K562 (cell line): ENCODE results near the gene SERPINB7. TPM values are rescaled to one million over a fixed set of nuclear protein-coding genes. Genes with fewer than 3 reads are reported as not detected.

ENCODE experiments used
- ATAC-seq: fragments of 200-7000 bp; cut with Tn5 transposase; 3 replicates; pipeline ENCODE4 v1.9.1; 2020; ENCODE audit warnings: moderate library complexity
- BruUV-seq: library from RNA; stranded (reverse); fragments of 400-500 nt; replicated peaks from 2 replicates; lab custom pipeline; 2021; lab: Mats Ljungman, UMichigan
- CTCF ChIA-PET: fragments of 300-600 bp; formaldehyde crosslinking; extraction: SDS; loops from one replicate; lab custom pipeline; 2021; ENCODE audit warnings: low intra/inter-chr PET ratio; lab: Yijun Ruan, JAX
- POLR2A ChIA-PET: fragments of 300-600, 350-650 bp; sonication (Branson Sonifier 250); formaldehyde crosslinking; extraction: SDS; loops from one replicate; lab custom pipeline; 2021; ENCODE audit warnings: antibody characterized with exemption, inconsistent platforms; lab: Yijun Ruan, JAX
- DNase-seq, 4 experiments: peaks; one replicate each; pipeline versions ENCODE4 v3.0.0 to v3.0.0-alpha.2; 2011 to 2018; ENCODE audit warnings: low spot score in 3 of 4, mixed read lengths in 3 of 4; ENCODE audit errors: extremely low read depth in 1 of 4
- FAIRE-seq: peaks from 2 replicates; lab custom pipeline; 2011; peaks lifted over from hg19 to GRCh38; lab: Jason Lieb, UNC
- H2AFZ ChIP-seq: 2 replicates; pipeline ENCODE4 v1.6.0; 2011; ENCODE audit warnings: low read depth, low read length, control low read depth, inconsistent platforms
- H3K27ac ChIP-seq: fragments of 200-600 bp; 3 replicates; pipeline ENCODE4 v1.8.0; 2011; ENCODE audit warnings: low read depth, mild to moderate bottlenecking, control low read depth, inconsistent platforms, low read length, moderate library complexity, mixed read lengths; ENCODE audit errors: extremely low read depth
- H3K27me3 ChIP-seq, 2 experiments: fragments of 300-600 bp in 1 of 2; 2 replicates in 1 of 2; 3 replicates in 1 of 2; pipeline versions ENCODE4 v1.6.0 to v1.8.0; 2011; ENCODE audit warnings: inconsistent platforms in 2 of 2, low read length in 2 of 2, mild to moderate bottlenecking in 1 of 2, mixed read lengths in 1 of 2, moderate library complexity in 1 of 2; ENCODE audit not compliant: control insufficient read depth in 2 of 2, insufficient read depth in 2 of 2
- H3K36me3 ChIP-seq: fragments of 300-600 bp; 3 replicates; pipeline ENCODE4 v1.8.0; 2011; ENCODE audit warnings: mild to moderate bottlenecking, low read length, inconsistent platforms; ENCODE audit not compliant: control insufficient read depth, insufficient read depth
- H3K4me1 ChIP-seq, 2 experiments: fragments of 200-600 bp in 1 of 2; replicated peaks in 1 of 2; 2 replicates in 1 of 2; 3 replicates in 1 of 2; pipeline versions ENCODE4 v1.5.1 to v1.8.0; 2011; ENCODE audit warnings: inconsistent platforms in 2 of 2, low read length in 2 of 2, mild to moderate bottlenecking in 1 of 2, mixed read lengths in 1 of 2, moderate library complexity in 1 of 2; ENCODE audit not compliant: control insufficient read depth in 2 of 2, insufficient read depth in 2 of 2
- H3K4me2 ChIP-seq: 2 replicates; pipeline ENCODE4 v1.6.1; 2011; ENCODE audit warnings: low read length, control low read depth, inconsistent platforms, mixed read lengths; ENCODE audit not compliant: insufficient read depth
- H3K4me3 ChIP-seq: fragments of 200-600 bp; sonication (generic), shearing (Covaris generic); 2 replicates; pipeline ENCODE4 v1.5.1; 2016; ENCODE audit warnings: control low read depth, inconsistent platforms
- H3K79me2 ChIP-seq: fragments of 200-600 bp; 3 replicates; pipeline ENCODE4 v1.8.0; 2011; ENCODE audit warnings: low read length, inconsistent platforms; ENCODE audit not compliant: control insufficient read depth, insufficient read depth
- H3K9ac ChIP-seq, 2 experiments: 2 replicates each; pipeline versions ENCODE4 v1.6.0 to v1.6.1; 2011; ENCODE audit warnings: low read depth in 2 of 2, low read length in 2 of 2, control low read depth in 1 of 2, inconsistent platforms in 1 of 2, mild to moderate bottlenecking in 1 of 2, mixed read lengths in 1 of 2; ENCODE audit not compliant: insufficient read depth in 1 of 2
- H3K9me1 ChIP-seq: one replicate; pipeline ENCODE4 v1.6.0; 2011; ENCODE audit warnings: inconsistent platforms, mild to moderate bottlenecking, low read length, moderate library complexity; ENCODE audit not compliant: control insufficient read depth, insufficient read depth
- H3K9me3 ChIP-seq: replicated peaks from 2 replicates; pipeline ENCODE4 v1.5.1; 2011; ENCODE audit warnings: low read depth, low read length, inconsistent platforms; ENCODE audit not compliant: control insufficient read depth, insufficient read depth
- H4K20me1 ChIP-seq: replicated peaks from 2 replicates; pipeline ENCODE4 v1.6.1; 2011; ENCODE audit warnings: low read length, inconsistent platforms, mixed read lengths; ENCODE audit not compliant: control insufficient read depth, insufficient read depth
- ATF1 ChIP-seq, 2 experiments: fragments of 450-650 bp in 1 of 2; IDR thresholded peaks; 2 replicates each; pipeline ENCODE4 v1.6.1; 2016; ENCODE audit warnings: missing compliant biosample characterization in 1 of 2, missing genetic modification characterization in 1 of 2
- ILF3 ChIP-seq: fragments of 450-650 bp; IDR thresholded peaks from 2 replicates; pipeline ENCODE4 v1.6.1; 2018; ENCODE audit warnings: antibody characterized with exemption, mild to moderate bottlenecking, moderate library complexity, borderline replicate concordance
- MEF2A ChIP-seq: IDR thresholded peaks from 2 replicates; pipeline ENCODE4 v1.6.1; 2011; ENCODE audit warnings: low read depth, mild to moderate bottlenecking, low read length, moderate library complexity; ENCODE audit not compliant: control insufficient read depth
- MTA2 ChIP-seq: fragments of 450-650 bp; IDR thresholded peaks from 2 replicates; pipeline ENCODE4 v1.6.1; 2016; ENCODE audit warnings: low read depth
- NRF1 ChIP-seq, 2 experiments: fragments of 450-650 bp; IDR thresholded peaks in 1 of 2; conservative IDR thresholded peaks in 1 of 2; 2 replicates each; pipeline ENCODE4 v1.6.1; 2014; ENCODE audit warnings: mild to moderate bottlenecking in 2 of 2
- RAD51 ChIP-seq: fragments of 450-650 bp; IDR thresholded peaks from 2 replicates; pipeline ENCODE4 v1.7.1; 2016; ENCODE audit warnings: low read depth, mild to moderate bottlenecking, borderline replicate concordance
- RNF219 ChIP-seq: fragments of 250-450 bp; sonication (Bioruptor Pico); IDR thresholded peaks from 2 replicates; pipeline ENCODE4 v1.5.0; 2022; ENCODE audit warnings: mild to moderate bottlenecking
- ZKSCAN8 ChIP-seq: fragments of 200-800 bp; sonication (Bioruptor generic); IDR thresholded peaks from 2 replicates; pipeline ENCODE4 v1.6.1; 2016; ENCODE audit warnings: missing genetic modification characterization, missing compliant biosample characterization
- ZNF217 ChIP-seq: sonication (generic); formaldehyde crosslinking; IDR thresholded peaks from 2 replicates; pipeline ENCODE4 v1.8.0; 2022; ENCODE audit warnings: mild to moderate bottlenecking, missing genetic modification reagents
- in situ Hi-C: fragments of 300-500 bp; cut with MboI; formaldehyde crosslinking; loops from 4 replicates; pipeline ENCODE4 v1.15.0; 2018; ENCODE audit warnings: inconsistent platforms, mixed read lengths
- intact Hi-C: fragments of 100-400 bp; cut with micrococcal nuclease; formaldehyde crosslinking; loops from 2 replicates; pipeline ENCODE4 v1.14.2; 2022
- polyA plus RNA-seq, 8 experiments: library from polyadenylated mRNA; depleted of rRNA in 4 of 8; stranded (reverse) in 5 of 8; unstranded in 3 of 8; fragments of >200 nt; fragmentation: Nextera tagmentation in 2 of 8; fragmentation: Illumina TruSeq in 1 of 8; extraction: Ambion mirVana in 2 of 8; extraction: Trizol in 1 of 8; gene quantifications; 2 replicates each; pipeline versions ENCODE4 v1.2.1 to v1.2.3, GENCODE V29; 2011 to 2014; ENCODE audit warnings: inconsistent platforms in 1 of 8, missing spikeins in 1 of 8
- total RNA-seq, 7 experiments: library from RNA; depleted of rRNA in 6 of 7; stranded (reverse); fragments of >200 nt in 6 of 7; fragmentation: Illumina TruSeq in 2 of 7; extraction: Trizol in 2 of 7; gene quantifications; 2 replicates each; pipeline versions ENCODE4 v1.2.1 to v1.2.3, GENCODE V29; 2011 to 2021; ENCODE audit warnings: low replicate concordance in 1 of 7

Gene SERPINB7
- total and polyA plus RNA-seq, 9 of the 15 experiments (the other 6 are each of a cell fraction or from before 2014, with no cell fraction given): not detected

- in situ Hi-C loops: loop anchor here (25.0 kb wide), 1 partner anchor 818 kb away; no protein-coding TSS in a partner anchor
- no peak for ATAC-seq
- H3K9me1 ChIP-seq: no peaks in the 10 kb centered on the region
Measured at GRCh38 chr18:63829886-63830285, 54.7 kb downstream of the SERPINB7 start.

More at GRCh38 chr18:63829886-63830285, 54.7 kb downstream of the SERPINB7 start:
- no peaks in the 10 kb centered on the region for H3K4me1 ChIP-seq
- CTCF ChIA-PET: no interaction called here
- no peak overlapping the region for H3K4me2 ChIP-seq
- H3K4me3 ChIP-seq: no peak overlapping the region
- POLR2A ChIA-PET: no interaction called here
- TF ChIP-seq RAD51 (no peak), RNF219 (no peak), ZNF217 (CRISPR knock-in tag) (no peak), ATF1 (CRISPR knock-in tag; IDR thresholded peaks at IDR 0.05) (no peak), ATF1 (tag; IDR thresholded peaks at IDR 0.05) (no peak), ZKSCAN8 (no peak), MEF2A (no peak), ILF3 (no peak), MTA2 (no peak), NRF1 (conservative IDR thresholded peaks at IDR 0.05 in 1 of 2, IDR thresholded peaks at IDR 0.05 in 1 of 2) (no peak)
- intact Hi-C loops: no loop called here
- no peak overlapping the region for H3K27ac ChIP-seq
- FAIRE-seq (no peak), DNase-seq (no peak)
- no peaks in the 10 kb centered on the region for H3K9me3 ChIP-seq
- H3K79me2 ChIP-seq: no peaks in the 10 kb centered on the region
- no peaks in the 10 kb centered on the region for H3K36me3 ChIP-seq
- no peak overlapping the region for H2AFZ ChIP-seq
- no peak overlapping the region for H3K9ac ChIP-seq
- H4K20me1 ChIP-seq: no peaks in the 10 kb centered on the region
- H3K27me3 ChIP-seq: no peaks in the 10 kb centered on the region
- BruUV-seq: no TSS peak
